OCI-LY7 (cell line): Measurements from ENCODE around the gene RNF144A.

ENCODE experiments used
- EZH2phosphoT487 ChIP-seq: fragments of 200-600 bp; sonication (generic); IDR thresholded peaks from 2 replicates; pipeline ENCODE4 v1.6.1; 2018; ENCODE audit warnings: low read depth, borderline replicate concordance, mild to moderate bottlenecking, mixed run types, antibody characterized with exemption, low read length, moderate library complexity, mixed read lengths
- TF ChIP-seq, protein P1 (sequence below): fragments of 200-600 bp; sonication (generic); conservative IDR thresholded peaks from 2 replicates; pipeline ENCODE4 v1.5.1; 2014; ENCODE audit warnings: mild to moderate bottlenecking, antibody characterized with exemption, low read length, moderate library complexity, mixed read lengths

GRCh38 chr2:7011356-7012083 is 94.3 kb downstream of the RNF144A start:
- TF ChIP-seq, protein P1, sequence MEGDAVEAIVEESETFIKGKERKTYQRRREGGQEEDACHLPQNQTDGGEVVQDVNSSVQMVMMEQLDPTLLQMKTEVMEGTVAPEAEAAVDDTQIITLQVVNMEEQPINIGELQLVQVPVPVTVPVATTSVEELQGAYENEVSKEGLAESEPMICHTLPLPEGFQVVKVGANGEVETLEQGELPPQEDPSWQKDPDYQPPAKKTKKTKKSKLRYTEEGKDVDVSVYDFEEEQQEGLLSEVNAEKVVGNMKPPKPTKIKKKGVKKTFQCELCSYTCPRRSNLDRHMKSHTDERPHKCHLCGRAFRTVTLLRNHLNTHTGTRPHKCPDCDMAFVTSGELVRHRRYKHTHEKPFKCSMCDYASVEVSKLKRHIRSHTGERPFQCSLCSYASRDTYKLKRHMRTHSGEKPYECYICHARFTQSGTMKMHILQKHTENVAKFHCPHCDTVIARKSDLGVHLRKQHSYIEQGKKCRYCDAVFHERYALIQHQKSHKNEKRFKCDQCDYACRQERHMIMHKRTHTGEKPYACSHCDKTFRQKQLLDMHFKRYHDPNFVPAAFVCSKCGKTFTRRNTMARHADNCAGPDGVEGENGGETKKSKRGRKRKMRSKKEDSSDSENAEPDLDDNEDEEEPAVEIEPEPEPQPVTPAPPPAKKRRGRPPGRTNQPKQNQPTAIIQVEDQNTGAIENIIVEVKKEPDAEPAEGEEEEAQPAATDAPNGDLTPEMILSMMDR: no peak
- no peak for TF ChIP-seq EZH2phosphoT487
